ENCODE data around the gene CENPX.
"Not testable (repeated sequence)": the region's sequence is repeated elsewhere in the genome, so short reads cannot be mapped to it uniquely, and the experiment has no call there.

The CENPX gene

GRCh38 chr17:82039695-82040299, 17.1 kb upstream of the CENPX start:
- no peak for DNase-seq (ENCODE audit: low read depth)

GRCh38 chr17:82038796-82039409, 16.2 kb upstream of the CENPX start:
- not testable (repeated sequence) for DNase-seq (ENCODE audit: low read depth)

GRCh38 chr17:82037889-82038195, 15.2 kb upstream of the CENPX start:
- DNase-seq (ENCODE audit: low read depth): no peak

GRCh38 chr17:82037092-82037888, 14.6 kb upstream of the CENPX start, which contains the start of gene DCXR:
TSS of gene DCXR (minus strand) at chr17:82037697. CDS start at chr17:82037682, 15 bp downstream.
- DNase-seq (ENCODE audit: low read depth): peak; percentile 86

- DNase-seq (ENCODE audit: low read depth): no peak
Measured at GRCh38 chr17:82036634-82037091, 14.0 kb upstream of the CENPX start.

- no peak for DNase-seq (ENCODE audit: low read depth)
Measured at GRCh38 chr17:82035956-82036633, 13.4 kb upstream of the CENPX start.

GRCh38 chr17:82035488-82035887, 12.8 kb upstream of the CENPX start:
- DNase-seq (ENCODE audit: low read depth): no peak

- no peak for DNase-seq (ENCODE audit: low read depth)
Measured at GRCh38 chr17:82034371-82035011, 11.8 kb upstream of the CENPX start.

GRCh38 chr17:82033359-82034085, 10.8 kb upstream of the CENPX start:
- DNase-seq (ENCODE audit: low read depth): no peak

- DNase-seq (ENCODE audit: low read depth): no peak
Measured at GRCh38 chr17:82031885-82032627, 9.4 kb upstream of the CENPX start.

GRCh38 chr17:82031303-82031884, 8.7 kb upstream of the CENPX start, which contains the start of gene RAC3:
TSS of gene RAC3 (plus strand) at chr17:82031678. CDS start at chr17:82031762, 84 bp downstream.
- DNase-seq (ENCODE audit: low read depth): no peak

- DNase-seq (ENCODE audit: low read depth): peak; percentile 55
Measured at GRCh38 chr17:82030470-82031302, 8.0 kb upstream of the CENPX start.

- DNase-seq (ENCODE audit: low read depth): no peak
Measured at GRCh38 chr17:82029990-82030469, 7.4 kb upstream of the CENPX start.

GRCh38 chr17:82029391-82029790, 6.7 kb upstream of the CENPX start:
- no peak for DNase-seq (ENCODE audit: low read depth)

- DNase-seq (ENCODE audit: low read depth): no peak
Measured at GRCh38 chr17:82028966-82029365, 6.3 kb upstream of the CENPX start.

- DNase-seq (ENCODE audit: low read depth): no peak
Measured at GRCh38 chr17:82028246-82028645, 5.6 kb upstream of the CENPX start.

GRCh38 chr17:82025401-82026107, 2.9 kb upstream of the CENPX start:
- DNase-seq (ENCODE audit: low read depth): no peak

- no peak for DNase-seq (ENCODE audit: low read depth)
Measured at GRCh38 chr17:82024859-82025258, 2.2 kb upstream of the CENPX start.

Measured in stimulated activated CD8-positive, alpha-beta memory T cell treated with anti-CD3 and anti-CD28 coated beads, Interleukin-15, amount 100 ng/mL, for 24 hours (primary cell).